IPS DF 6.9 (cell line): ENCODE data around the gene FAM174B.

Source experiments
- DNase-seq: peaks from one replicate; pipeline ENCODE4 v3.0.0-alpha.2; 2013; ENCODE audit warnings: low read depth, low spot score
- H3K27ac ChIP-seq: one replicate; pipeline ENCODE4 v1.5.1; 2013; ENCODE audit warnings: low read length, control low read depth
- H3K27me3 ChIP-seq: 2 replicates; pipeline ENCODE4 v1.6.1; 2013; ENCODE audit warnings: mild to moderate bottlenecking, low read length; ENCODE audit not compliant: control insufficient read depth, insufficient read depth
- H3K36me3 ChIP-seq: 2 replicates; pipeline ENCODE4 v1.6.1; 2013; ENCODE audit warnings: low read length; ENCODE audit not compliant: control insufficient read depth, insufficient read depth
- H3K4me1 ChIP-seq: 2 replicates; pipeline ENCODE4 v1.6.1; 2013; ENCODE audit warnings: low read length; ENCODE audit not compliant: control insufficient read depth, insufficient read depth
- H3K4me3 ChIP-seq: 2 replicates; pipeline ENCODE4 v1.5.1; 2013; ENCODE audit warnings: mild to moderate bottlenecking, low read length
- H3K9me3 ChIP-seq: 2 replicates; pipeline ENCODE4 v1.6.1; 2013; ENCODE audit warnings: low read length, inconsistent platforms; ENCODE audit not compliant: control insufficient read depth, insufficient read depth
- WGBS: extraction: QIAGEN DNeasy Blood & Tissue Kit; methylation state at CpG from one replicate; pipeline ENCODE4 v1.1.7; 2013; ENCODE audit warnings: mixed read lengths, missing lambda C conversion rate; ENCODE audit not compliant: insufficient read length, insufficient coverage; 5-methylcytosine and 5-hydroxymethylcytosine counted together

Gene FAM174B

GRCh38 chr15:92665100-92665555, 9.6 kb upstream of the FAM174B start:
- H3K9me3 ChIP-seq = no peaks in the 10 kb centered on the region
- DNase-seq = no peak
- H3K27ac ChIP-seq = no peak overlapping the region
- no peaks in the 10 kb centered on the region for H3K36me3 ChIP-seq
- no CpG with 5 or more reads among the region's 10 CpGs for WGBS
- no peaks in the 10 kb centered on the region for H3K27me3 ChIP-seq
- H3K4me3 ChIP-seq = no peak overlapping the region
- H3K4me1 ChIP-seq = peaks cover 4% of the 10 kb centered on the region

DNA sequence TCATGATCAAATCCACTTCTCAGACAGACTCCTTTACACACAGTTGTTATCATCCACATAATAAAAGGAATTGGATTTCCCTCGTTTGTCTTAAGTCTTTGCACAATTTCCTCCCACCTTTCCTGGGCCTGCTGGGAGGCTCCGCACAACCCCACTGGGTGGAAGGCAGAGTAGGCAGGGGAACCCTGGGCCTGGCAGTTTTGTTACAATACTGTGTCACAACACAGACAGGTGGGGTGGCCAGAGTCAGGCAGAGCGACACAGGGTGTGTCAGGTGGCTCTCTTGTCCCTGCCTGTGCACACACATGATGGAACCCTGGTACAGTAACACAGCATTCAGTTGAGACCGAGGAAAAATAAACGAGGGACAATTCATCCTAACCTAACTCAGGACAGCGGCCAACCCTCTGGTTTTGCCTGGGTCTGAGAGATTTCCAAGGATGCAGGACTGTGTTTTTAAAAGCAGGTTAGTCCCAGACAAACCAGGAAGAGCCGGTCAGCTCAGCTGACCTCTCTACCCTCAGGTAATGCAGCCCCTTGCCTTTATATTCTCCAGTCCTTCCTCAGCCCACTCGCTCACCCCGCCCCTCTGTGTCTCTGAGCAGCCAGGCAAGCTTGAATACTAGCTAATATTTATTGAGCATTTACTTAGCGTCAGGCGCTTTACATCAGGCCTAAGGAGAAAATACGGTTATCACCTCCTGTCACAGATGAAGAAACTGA, 8.8 kb upstream of the FAM174B start:
- Histone ChIP-seq H3K36me3 (no peaks in the 10 kb centered on the region), H3K27ac (no peak overlapping the region), H3K4me1 (peaks cover 3% of the 10 kb centered on the region), H3K4me3 (no peak overlapping the region), H3K27me3 (no peaks in the 10 kb centered on the region), H3K9me3 (no peaks in the 10 kb centered on the region)
- no CpG with 5 or more reads among the region's 12 CpGs for WGBS
- DNase-seq = no peak

DNA sequence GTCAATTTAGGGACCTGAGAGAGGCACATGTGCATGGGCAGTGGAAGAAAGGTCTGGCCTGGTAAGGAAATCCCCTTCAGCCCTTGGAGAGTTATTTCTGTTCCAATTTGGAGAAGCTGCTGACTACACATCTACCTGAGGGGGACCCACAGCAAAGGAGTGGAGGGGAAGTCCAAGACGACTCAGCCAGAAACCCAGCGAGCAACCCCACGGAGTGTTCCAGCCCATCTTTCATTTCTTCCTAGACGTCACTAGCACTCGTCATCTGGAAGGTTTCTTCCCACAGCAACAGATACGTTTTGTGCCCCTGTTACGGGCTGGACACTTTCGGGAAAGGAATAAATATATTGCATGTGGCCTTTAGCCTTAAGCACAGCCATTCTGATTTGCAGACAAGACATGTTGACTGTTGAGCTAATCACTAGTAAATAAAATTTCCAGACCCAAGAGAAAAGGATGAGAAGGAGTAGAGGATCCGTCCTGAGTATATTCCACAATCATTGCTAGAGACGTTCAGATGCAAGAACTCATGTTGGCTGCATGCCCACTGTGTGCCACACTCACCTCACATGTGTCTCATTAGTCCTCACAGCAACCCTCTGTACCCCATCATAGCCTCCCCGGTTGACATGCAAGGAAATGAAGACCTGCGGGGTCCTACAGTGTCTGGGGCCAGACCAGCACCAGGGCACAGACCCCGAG, 7.8 kb upstream of the FAM174B start:
- H3K27ac ChIP-seq = no peak overlapping the region
- DNase-seq = no peak
- no CpG with 5 or more reads among the region's 13 CpGs for WGBS

DNA sequence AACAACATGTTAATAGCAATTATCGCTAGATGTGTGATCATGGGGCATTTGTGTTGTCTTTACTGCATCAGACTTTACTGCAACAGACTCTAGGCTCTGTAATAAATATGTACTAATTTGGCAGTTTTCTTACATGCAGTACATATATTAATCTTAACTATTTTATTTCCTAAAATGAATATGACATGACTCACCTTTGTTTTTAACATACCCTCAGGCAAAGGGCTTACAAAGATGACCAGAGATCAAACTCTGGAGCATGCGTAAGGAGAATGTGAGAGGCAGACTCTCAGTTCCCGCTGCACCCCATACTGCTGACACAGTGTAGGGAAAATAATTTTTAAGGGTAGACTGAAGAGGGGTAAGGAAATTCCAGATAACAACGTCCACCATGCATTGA, 7.2 kb upstream of the FAM174B start:
- no CpG with 5 or more reads among the region's 4 CpGs for WGBS
- no peak overlapping the region for H3K4me3 ChIP-seq
- no peak overlapping the region for H3K27ac ChIP-seq

More for the DNA sequence above, 7.8 kb upstream of the FAM174B start:
- Histone ChIP-seq H3K4me1 (peaks cover 3% of the 10 kb centered on the region), H3K9me3 (no peaks in the 10 kb centered on the region), H3K4me3 (no peak overlapping the region), H3K36me3 (no peaks in the 10 kb centered on the region), H3K27me3 (no peaks in the 10 kb centered on the region)

DNA sequence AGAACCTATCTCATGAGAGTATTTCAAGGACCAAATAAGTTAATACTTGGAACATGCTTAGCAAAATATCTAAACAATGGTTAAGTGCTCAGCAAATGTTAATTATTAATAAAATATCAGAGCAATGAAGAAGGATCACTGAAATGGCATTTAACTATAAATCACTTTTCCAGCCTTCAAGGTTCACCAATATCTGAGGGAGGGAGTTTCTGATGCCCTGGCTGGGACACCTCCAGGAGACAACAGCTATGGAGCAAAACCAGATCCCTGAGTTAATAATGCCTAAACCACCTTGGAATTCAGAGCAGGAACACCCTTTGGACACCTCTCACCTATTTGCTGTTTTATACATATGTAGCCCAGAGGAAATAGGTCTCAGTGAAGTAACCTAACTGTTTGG, 6.4 kb upstream of the FAM174B start:
- H3K4me1 ChIP-seq = 0 out of 2 replicates have a peak, but pooled peaks cover 2% of the 10 kb centered on the region
- H3K27me3 ChIP-seq = no peaks in the 10 kb centered on the region
- no peak for DNase-seq
- H3K27ac ChIP-seq = no peak overlapping the region
- no peaks in the 10 kb centered on the region for H3K9me3 ChIP-seq
- H3K4me3 ChIP-seq = no peak overlapping the region
- H3K36me3 ChIP-seq = no peaks in the 10 kb centered on the region

More for the DNA sequence above, 7.2 kb upstream of the FAM174B start:
- Histone ChIP-seq H3K36me3 (no peaks in the 10 kb centered on the region), H3K27me3 (no peaks in the 10 kb centered on the region), H3K4me1 (peaks cover 3% of the 10 kb centered on the region), H3K9me3 (no peaks in the 10 kb centered on the region)
- DNase-seq = no peak

GRCh38 chr15:92661069-92661468, 5.5 kb upstream of the FAM174B start:
- no peaks in the 10 kb centered on the region for H3K36me3 ChIP-seq
- H3K4me1 ChIP-seq = peaks cover 4% of the 10 kb centered on the region; the same call in 1 of the 2 replicates

DNA sequence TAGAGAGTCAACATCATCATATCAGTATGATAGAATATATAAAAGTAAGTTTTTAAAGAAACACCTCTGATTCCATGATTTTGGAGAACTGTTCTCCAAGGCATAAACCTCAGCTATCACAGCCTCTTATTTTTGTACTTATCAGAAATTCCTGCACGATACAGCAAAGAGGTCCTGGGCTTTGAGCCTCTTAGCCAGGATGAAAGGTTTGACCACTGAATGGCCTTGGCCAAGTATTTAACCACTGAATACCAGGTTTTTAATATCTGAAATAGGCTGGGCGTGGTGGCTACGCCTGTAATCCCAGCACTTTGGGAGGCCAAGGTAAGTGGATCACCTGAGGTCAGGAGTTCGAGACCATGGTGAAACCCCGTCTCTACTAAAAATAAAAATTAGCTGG, 1.9 kb upstream of the FAM174B start:
- Histone ChIP-seq H3K36me3 (no peaks in the 10 kb centered on the region), H3K27me3 (peaks cover 1% of the 10 kb centered on the region), H3K9me3 (no peaks in the 10 kb centered on the region), H3K4me3 (no peak overlapping the region), H3K27ac (no peak overlapping the region), H3K4me1 (peaks cover 8% of the 10 kb centered on the region)
- DNase-seq = no peak
- no CpG with 5 or more reads among the region's 5 CpGs for WGBS

More at GRCh38 chr15:92661069-92661468, 5.5 kb upstream of the FAM174B start:
- DNase-seq = no peak
- no CpG with 5 or more reads among the region's 11 CpGs for WGBS
- Histone ChIP-seq H3K9me3 (no peaks in the 10 kb centered on the region), H3K4me3 (no peak overlapping the region), H3K27me3 (peaks cover 1% of the 10 kb centered on the region), H3K27ac (no peak overlapping the region)

- Histone ChIP-seq H3K9me3 (no peaks in the 10 kb centered on the region), H3K27me3 (peaks cover 1% of the 10 kb centered on the region), H3K4me3 (no peak overlapping the region), H3K27ac (no peak overlapping the region), H3K4me1 (peaks cover 10% of the 10 kb centered on the region), H3K36me3 (no peaks in the 10 kb centered on the region)
- no CpG with 5 or more reads among the region's 6 CpGs for WGBS
- no peak for DNase-seq
Measured at GRCh38 chr15:92656089-92656488, 514 bp upstream of the FAM174B start.

DNA sequence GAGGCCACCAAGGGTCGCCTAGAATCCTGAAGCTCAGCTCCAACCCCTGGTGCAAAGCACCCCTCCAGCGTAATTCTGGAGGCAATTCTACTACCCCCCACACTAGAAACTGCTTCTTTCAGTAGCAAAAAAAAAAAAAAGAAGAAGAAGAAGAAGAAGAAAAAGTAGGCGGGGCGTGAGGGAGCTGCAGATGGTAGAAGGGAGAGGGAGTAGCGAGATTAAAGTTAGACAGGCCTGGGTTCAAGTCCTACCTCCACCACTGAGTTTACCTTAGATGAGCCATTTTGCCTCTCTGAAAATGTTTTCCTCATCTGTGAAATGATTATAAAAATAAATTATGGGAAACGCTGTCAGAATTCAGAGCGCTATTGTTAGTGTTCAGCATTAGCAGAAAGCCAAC, 913 bp downstream of the FAM174B start:
- WGBS = no CpG with 5 or more reads among the region's 7 CpGs
- peaks cover 10% of the 10 kb centered on the region for H3K4me1 ChIP-seq
- no peaks in the 10 kb centered on the region for H3K36me3 ChIP-seq
- no peaks in the 10 kb centered on the region for H3K9me3 ChIP-seq
- no peak for DNase-seq
- H3K27ac ChIP-seq = no peak overlapping the region
- peaks cover 1% of the 10 kb centered on the region for H3K27me3 ChIP-seq
- H3K4me3 ChIP-seq = no peak overlapping the region

DNA sequence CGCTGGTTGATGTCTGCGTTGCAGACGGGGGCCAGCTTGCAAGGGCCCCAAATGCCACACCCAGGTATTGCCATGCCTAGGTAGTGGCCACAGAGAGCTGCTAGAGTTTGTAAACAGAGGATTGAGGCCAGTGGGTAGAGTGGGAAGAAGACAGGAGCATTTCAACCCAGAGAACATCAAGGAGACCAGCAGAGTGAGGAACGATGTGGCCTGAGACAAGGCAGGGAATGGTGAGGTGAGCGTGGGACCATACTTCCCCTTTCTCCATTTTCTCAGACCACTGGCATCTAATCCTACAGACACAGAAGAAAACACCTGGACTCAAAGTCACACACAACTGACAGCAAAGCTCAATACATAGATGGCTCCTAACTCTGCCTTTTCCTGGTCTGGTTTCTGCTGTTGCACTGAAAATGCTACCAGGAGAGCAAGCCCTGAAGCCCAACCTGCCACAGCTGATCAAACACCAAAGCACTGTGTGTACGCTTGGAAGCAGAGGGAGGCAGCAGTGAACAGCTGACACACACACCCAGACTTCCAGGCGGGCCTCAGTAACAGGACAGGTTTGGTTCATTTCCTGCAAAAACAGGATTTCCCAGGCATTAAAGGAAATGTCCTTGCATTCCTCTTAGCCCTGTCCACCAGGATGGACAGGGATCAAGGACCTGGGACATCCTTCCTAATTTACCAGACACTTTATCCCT, 1.6 kb downstream of the FAM174B start:
- Histone ChIP-seq H3K4me3 (no peak overlapping the region), H3K36me3 (no peaks in the 10 kb centered on the region), H3K4me1 (peaks cover 10% of the 10 kb centered on the region), H3K27ac (no peak overlapping the region), H3K9me3 (no peaks in the 10 kb centered on the region), H3K27me3 (peaks cover 1% of the 10 kb centered on the region)
- DNase-seq = no peak
- WGBS = no CpG with 5 or more reads among the region's 7 CpGs
